Endothelial cell of umbilical vein (primary cell): ENCODE data around the gene NXPE2. TPM values are rescaled to one million over a fixed set of nuclear protein-coding genes. Genes with fewer than 3 reads are reported as not detected.

Experiments used
- BruUV-seq: library from RNA; stranded (reverse); fragments of 400-500 nt; replicated peaks from 2 replicates; lab custom pipeline; 2021; lab: Mats Ljungman, UMichigan
- CTCF ChIA-PET: fragments of 300-600, 350-600 bp; sonication (Branson Sonifier 250); formaldehyde crosslinking; loops from one replicate; lab custom pipeline; 2021; ENCODE audit warnings: antibody characterized with exemption, inconsistent platforms; lab: Charles Lee
- POLR2A ChIA-PET: fragments of 300-600, 350-600 bp; sonication (Branson Sonifier 250); formaldehyde crosslinking; loops from one replicate; lab custom pipeline; 2021; ENCODE audit warnings: antibody characterized with exemption, inconsistent platforms; lab: Charles Lee
- DNase-seq: peaks from one replicate; pipeline ENCODE4 v3.0.0-alpha.2; 2011; ENCODE audit warnings: low read depth, low spot score
- FAIRE-seq: peaks from 2 replicates; lab custom pipeline; 2011; peaks lifted over from hg19 to GRCh38; lab: Jason Lieb, UNC
- H2AFZ ChIP-seq: 2 replicates; pipeline ENCODE4 v1.6.0; 2012; ENCODE audit warnings: low read depth, low read length, control low read depth, inconsistent platforms
- H3K27ac ChIP-seq: 2 replicates; pipeline ENCODE4 v1.5.1; 2011; ENCODE audit warnings: low read depth, mild to moderate bottlenecking, control low read depth, low read length, moderate library complexity; ENCODE audit not compliant: insufficient read depth
- H3K27me3 ChIP-seq, 2 experiments: 2 replicates each; pipeline versions ENCODE4 v1.6.0 to v1.6.1; 2011; ENCODE audit warnings: low read length in 2 of 2, mixed read lengths in 1 of 2; ENCODE audit not compliant: control insufficient read depth in 2 of 2, insufficient read depth in 2 of 2
- H3K36me3 ChIP-seq, 2 experiments: 2 replicates in 1 of 2; 3 replicates in 1 of 2; pipeline ENCODE4 v1.5.1; 2011; ENCODE audit warnings: low read length in 2 of 2, mild to moderate bottlenecking in 1 of 2, moderate library complexity in 1 of 2; ENCODE audit not compliant: control insufficient read depth in 2 of 2, insufficient read depth in 2 of 2; ENCODE audit errors: extremely low read depth in 1 of 2
- H3K4me1 ChIP-seq: 3 replicates; pipeline ENCODE4 v1.5.1; 2011; ENCODE audit warnings: mild to moderate bottlenecking, low read length; ENCODE audit not compliant: control insufficient read depth, insufficient read depth; ENCODE audit errors: extremely low read depth
- H3K4me2 ChIP-seq: 2 replicates; pipeline ENCODE4 v1.6.1; 2011; ENCODE audit warnings: low read length, control low read depth, mixed read lengths; ENCODE audit not compliant: insufficient read depth
- H3K4me3 ChIP-seq, 3 experiments: fragments of 200-600 bp in 1 of 3; sonication (generic), shearing (Covaris generic) in 1 of 3; replicated peaks in 1 of 3; 2 replicates each; pipeline ENCODE4 v1.5.1; 2011 to 2016; ENCODE audit warnings: control low read depth in 3 of 3, low read length in 3 of 3, mild to moderate bottlenecking in 2 of 3, inconsistent platforms in 1 of 3, low read depth in 1 of 3, moderate library complexity in 1 of 3; ENCODE audit not compliant: insufficient read depth in 1 of 3
- H3K79me2 ChIP-seq: 2 replicates; pipeline ENCODE4 v1.6.0; 2012; ENCODE audit warnings: low read length, inconsistent platforms; ENCODE audit not compliant: control insufficient read depth, insufficient read depth
- H3K9ac ChIP-seq: replicated peaks from 2 replicates; pipeline ENCODE3; 2011; ENCODE audit warnings: low read length, control low read depth; ENCODE audit not compliant: insufficient read depth; ENCODE audit errors: extremely low read depth
- H3K9me1 ChIP-seq: replicated peaks from 3 replicates; pipeline ENCODE4 v1.6.0; 2011; ENCODE audit warnings: mild to moderate bottlenecking, low read length; ENCODE audit not compliant: control insufficient read depth, insufficient read depth; ENCODE audit errors: extremely low read depth
- H3K9me3 ChIP-seq: replicated peaks from 2 replicates; pipeline ENCODE4 v1.5.1; 2012; ENCODE audit warnings: low read length, inconsistent platforms; ENCODE audit not compliant: control insufficient read depth, insufficient read depth
- H4K20me1 ChIP-seq: replicated peaks from 2 replicates; pipeline ENCODE3; 2011; ENCODE audit warnings: mild to moderate bottlenecking, low read length; ENCODE audit not compliant: control insufficient read depth, insufficient read depth; ENCODE audit errors: extremely low read depth
- FOS ChIP-seq: IDR thresholded peaks from 2 replicates; pipeline ENCODE4 v1.6.1; 2011; ENCODE audit warnings: mild to moderate bottlenecking, low read length, moderate library complexity, borderline replicate concordance; ENCODE audit not compliant: insufficient read depth
- dilution Hi-C: fragments of 300-500 bp; cut with MboI; formaldehyde crosslinking; loops from one replicate; pipeline ENCODE4 v1.15.0; 2019; ENCODE audit warnings: low sequenced_read_pairs; ENCODE audit not compliant: extremely low pct_ligation_motif_present
- intact Hi-C: fragments of 100-400 bp; cut with micrococcal nuclease; formaldehyde crosslinking; loops from one replicate; pipeline ENCODE4 v1.10.0; 2022
- polyA plus RNA-seq, 4 experiments: library from polyadenylated mRNA; depleted of rRNA in 3 of 4; stranded (reverse) in 3 of 4; unstranded in 1 of 4; fragments of >200 nt; gene quantifications; 2 replicates each; pipeline versions ENCODE4 v1.2.1 to v1.2.3, GENCODE V29; 2011 to 2012; ENCODE audit warnings: missing spikeins in 1 of 4
- total RNA-seq: library from RNA; stranded (reverse); gene quantifications from 2 replicates; pipeline ENCODE4 v1.2.3, GENCODE V29; 2021
- TF ChIP-seq, protein P1 (sequence below), 2 donors: IDR thresholded peaks; 1 replicate in 1 of 2; 2 replicates in 1 of 2; pipeline ENCODE4 v1.5.1; 2011; ENCODE audit warnings: low read length in 2 of 2, mild to moderate bottlenecking in 2 of 2, moderate library complexity in 2 of 2, control low read depth in 1 of 2, inconsistent platforms in 1 of 2, low read depth in 1 of 2; ENCODE audit not compliant: insufficient read depth in 1 of 2; ENCODE audit errors: extremely low read depth in 1 of 2

Gene NXPE2
- total and polyA plus RNA-seq, 2 donors (not counting 3 experiments of a cell fraction or from before 2014, with no cell fraction given), result not detected

DNA sequence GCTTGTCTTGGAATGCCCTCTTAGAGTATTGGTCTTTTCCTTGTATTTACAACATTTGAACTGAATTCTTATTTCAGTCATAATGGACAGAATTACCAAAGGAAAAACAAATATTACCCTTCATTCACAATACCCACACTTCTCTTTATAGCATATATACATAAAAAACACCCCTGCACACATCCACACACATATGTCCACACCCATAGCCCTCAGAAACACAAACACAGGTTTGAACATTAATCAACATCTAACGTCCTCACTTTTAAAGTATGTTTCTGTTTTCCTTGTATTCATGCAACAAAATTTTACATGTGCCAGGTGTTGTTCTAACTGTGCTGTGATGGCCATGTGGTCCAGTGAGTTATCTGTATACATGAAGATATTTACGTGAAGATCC is 11.6 kb upstream of the NXPE2 start:
- Histone ChIP-seq H3K9me3 (no peaks in the 10 kb centered on the region), H4K20me1 (no peaks in the 10 kb centered on the region), H3K4me2 (no peak overlapping the region), H2AFZ (no peak overlapping the region), H3K27ac (no peak overlapping the region), H3K9ac (no peak overlapping the region), H3K9me1 (no peaks in the 10 kb centered on the region), H3K4me1 (no peaks in the 10 kb centered on the region), H3K36me3 (no peaks in the 10 kb centered on the region), H3K27me3 (no peaks in the 10 kb centered on the region), H3K79me2 (no peaks in the 10 kb centered on the region), H3K4me3 (no peak overlapping the region)
- FAIRE-seq (no peak), DNase-seq (no peak)
- ChIA-PET CTCF (no interaction called here), POLR2A (no interaction called here)
- intact Hi-C loops (no loop called here), dilution Hi-C loops (no loop called here)
- no TSS peak for BruUV-seq
- TF ChIP-seq, protein P1, sequence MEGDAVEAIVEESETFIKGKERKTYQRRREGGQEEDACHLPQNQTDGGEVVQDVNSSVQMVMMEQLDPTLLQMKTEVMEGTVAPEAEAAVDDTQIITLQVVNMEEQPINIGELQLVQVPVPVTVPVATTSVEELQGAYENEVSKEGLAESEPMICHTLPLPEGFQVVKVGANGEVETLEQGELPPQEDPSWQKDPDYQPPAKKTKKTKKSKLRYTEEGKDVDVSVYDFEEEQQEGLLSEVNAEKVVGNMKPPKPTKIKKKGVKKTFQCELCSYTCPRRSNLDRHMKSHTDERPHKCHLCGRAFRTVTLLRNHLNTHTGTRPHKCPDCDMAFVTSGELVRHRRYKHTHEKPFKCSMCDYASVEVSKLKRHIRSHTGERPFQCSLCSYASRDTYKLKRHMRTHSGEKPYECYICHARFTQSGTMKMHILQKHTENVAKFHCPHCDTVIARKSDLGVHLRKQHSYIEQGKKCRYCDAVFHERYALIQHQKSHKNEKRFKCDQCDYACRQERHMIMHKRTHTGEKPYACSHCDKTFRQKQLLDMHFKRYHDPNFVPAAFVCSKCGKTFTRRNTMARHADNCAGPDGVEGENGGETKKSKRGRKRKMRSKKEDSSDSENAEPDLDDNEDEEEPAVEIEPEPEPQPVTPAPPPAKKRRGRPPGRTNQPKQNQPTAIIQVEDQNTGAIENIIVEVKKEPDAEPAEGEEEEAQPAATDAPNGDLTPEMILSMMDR (IDR thresholded peaks at IDR 0.05; ENCODE audit: extremely low read depth in 1 of 2, insufficient read depth in 1 of 2, low read depth in 1 of 2, low read length in 2 of 2), result no peak
- TF ChIP-seq FOS, result no peak

DNA sequence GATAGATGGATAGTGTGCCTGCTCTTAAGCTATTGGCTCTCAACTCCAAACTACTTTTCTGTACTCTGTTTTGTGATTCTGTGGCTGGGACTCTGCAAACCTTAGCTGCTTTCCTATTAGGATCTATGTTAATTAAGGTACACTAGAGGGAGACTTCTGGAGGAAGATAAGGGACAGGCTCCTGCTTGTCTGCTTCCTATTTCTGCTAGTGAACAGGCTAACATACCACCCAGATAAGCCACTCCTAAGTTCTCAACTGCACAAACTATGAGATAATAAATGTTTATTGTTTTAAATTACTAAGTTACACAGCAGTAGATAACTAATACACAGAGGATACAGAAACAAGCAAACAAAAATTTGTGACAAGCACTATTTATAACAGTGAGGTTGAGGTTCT is 10.2 kb upstream of the NXPE2 start:
- no TSS peak for BruUV-seq
- no peak for DNase-seq

More for the DNA sequence above, 10.2 kb upstream of the NXPE2 start:
- no peak overlapping the region for H2AFZ ChIP-seq
- H3K4me2 ChIP-seq, result no peak overlapping the region
- TF ChIP-seq FOS, result no peak
- H3K9ac ChIP-seq, result no peak overlapping the region
- intact Hi-C loops (no loop called here), dilution Hi-C loops (no loop called here)
- ChIA-PET POLR2A (no interaction called here), CTCF (no interaction called here)
- H3K27ac ChIP-seq, result no peak overlapping the region
- no peak for FAIRE-seq
- no peaks in the 10 kb centered on the region for H3K79me2 ChIP-seq
- no peak overlapping the region for H3K4me3 ChIP-seq
- H4K20me1 ChIP-seq, result no peaks in the 10 kb centered on the region
- H3K9me3 ChIP-seq, result no peaks in the 10 kb centered on the region
- H3K36me3 ChIP-seq, result no peaks in the 10 kb centered on the region
- no peaks in the 10 kb centered on the region for H3K27me3 ChIP-seq
- no peaks in the 10 kb centered on the region for H3K9me1 ChIP-seq
- no peaks in the 10 kb centered on the region for H3K4me1 ChIP-seq
